Dedifferentiated amniotic fluid mesenchymal stem cell (primary cell): Measurements from ENCODE around the gene ADGRD1.

Experiments used
- DNase-seq: peaks from one replicate; pipeline ENCODE4 v3.0.0-alpha.2; 2016; ENCODE audit errors: extremely low spot score

Gene ADGRD1

DNA sequence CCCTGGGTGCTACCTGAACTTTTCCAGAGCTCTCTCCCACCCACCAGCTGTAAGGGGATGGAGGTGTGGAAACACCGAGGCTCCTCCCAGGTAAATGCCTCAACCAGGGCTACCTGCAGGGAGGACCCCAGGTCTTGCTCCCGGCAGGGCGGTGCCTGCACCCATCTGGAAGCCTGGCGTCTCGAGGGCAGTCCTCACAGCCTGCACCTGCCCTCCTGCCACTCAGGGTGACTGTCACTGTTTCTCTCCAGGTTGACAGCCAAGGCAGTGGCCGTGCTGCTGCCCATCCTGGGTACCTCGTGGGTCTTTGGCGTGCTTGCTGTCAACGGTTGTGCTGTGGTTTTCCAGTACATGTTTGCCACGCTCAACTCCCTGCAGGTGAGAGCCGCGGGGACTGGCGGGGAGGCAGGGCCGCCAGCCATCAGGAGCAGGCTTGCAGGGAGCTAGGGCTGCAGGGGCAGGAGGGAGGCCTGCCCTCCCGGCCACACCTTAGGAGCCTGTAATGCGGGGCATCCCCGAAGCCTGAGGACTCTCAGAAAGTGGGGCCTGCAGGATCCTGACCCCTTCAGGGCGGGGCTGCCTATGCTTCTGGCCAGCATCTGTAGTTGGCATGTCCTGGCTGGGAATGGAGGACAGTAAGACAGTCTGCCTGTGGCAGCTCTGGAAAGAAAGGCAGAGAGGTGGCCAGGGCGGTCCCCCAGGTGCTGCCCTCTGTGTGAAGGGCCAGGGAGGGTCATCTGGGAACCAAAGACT lies 182.3 kb downstream of the ADGRD1 start:
- DNase-seq = no peak

DNA sequence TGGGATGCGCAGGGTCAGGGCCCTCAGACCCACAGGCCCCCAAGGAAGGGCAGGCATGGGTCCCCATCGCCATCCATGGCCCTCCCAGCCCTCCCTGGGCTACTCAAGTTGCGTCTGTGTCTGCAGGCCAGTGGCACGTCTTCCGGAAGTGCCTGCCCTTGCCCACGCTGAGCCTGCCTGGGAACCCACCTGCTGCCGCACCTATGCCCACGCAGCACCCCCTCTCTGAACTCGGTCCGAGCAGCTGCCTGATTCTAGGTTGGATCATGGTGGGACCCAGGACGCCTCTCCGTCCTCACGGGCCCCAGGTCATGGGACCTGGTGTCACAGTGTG lies 182.8 kb downstream of the ADGRD1 start:
- no peak for DNase-seq

DNA sequence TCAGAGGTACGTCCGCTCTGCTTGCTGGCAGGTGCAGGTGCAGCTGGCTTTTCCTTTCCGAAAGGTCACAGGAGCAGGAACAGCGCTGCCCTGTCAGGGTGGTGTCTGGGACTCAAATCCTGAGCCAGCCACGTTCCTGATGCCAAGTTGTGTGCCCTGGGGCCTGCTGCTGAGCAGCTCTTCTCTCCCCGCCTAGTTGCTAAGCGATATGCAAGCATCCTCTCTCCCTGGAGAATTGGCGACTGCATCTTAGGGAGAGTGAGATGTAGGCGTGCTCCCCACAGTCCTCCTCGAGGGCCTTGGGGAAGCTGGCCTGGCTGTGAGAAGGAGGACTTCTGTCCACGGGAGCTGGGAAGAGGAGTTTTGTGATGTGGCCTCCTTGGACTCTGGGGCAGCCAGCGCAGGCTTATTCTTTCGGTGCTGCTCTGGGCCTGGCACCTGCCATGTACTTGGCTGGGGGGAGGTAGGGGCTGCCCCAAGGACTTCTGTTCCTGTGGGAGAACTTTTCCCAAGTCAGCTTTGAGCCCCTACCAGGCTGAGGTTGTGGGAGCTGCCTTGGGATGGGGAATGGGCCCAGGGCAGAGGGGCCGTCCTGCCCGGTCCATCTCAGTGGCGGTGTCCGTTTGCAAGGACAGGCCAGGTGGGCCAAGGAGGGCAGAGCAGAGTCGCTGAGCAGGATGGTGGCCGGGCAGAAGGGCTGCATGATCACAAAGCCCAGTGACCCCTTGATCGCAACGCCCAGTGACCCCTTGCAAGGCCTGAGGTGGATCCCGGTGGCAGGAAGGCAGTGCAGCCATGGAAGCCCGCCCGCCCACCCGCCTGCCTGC lies 183.5 kb downstream of the ADGRD1 start:
- DNase-seq = no peak

GRCh38 chr12:131137836-131138637 lies 184.3 kb downstream of the ADGRD1 start:
- no peak for DNase-seq

- no peak for DNase-seq
Measured at GRCh38 chr12:131138638-131139362, 185.1 kb downstream of the ADGRD1 start.

DNA sequence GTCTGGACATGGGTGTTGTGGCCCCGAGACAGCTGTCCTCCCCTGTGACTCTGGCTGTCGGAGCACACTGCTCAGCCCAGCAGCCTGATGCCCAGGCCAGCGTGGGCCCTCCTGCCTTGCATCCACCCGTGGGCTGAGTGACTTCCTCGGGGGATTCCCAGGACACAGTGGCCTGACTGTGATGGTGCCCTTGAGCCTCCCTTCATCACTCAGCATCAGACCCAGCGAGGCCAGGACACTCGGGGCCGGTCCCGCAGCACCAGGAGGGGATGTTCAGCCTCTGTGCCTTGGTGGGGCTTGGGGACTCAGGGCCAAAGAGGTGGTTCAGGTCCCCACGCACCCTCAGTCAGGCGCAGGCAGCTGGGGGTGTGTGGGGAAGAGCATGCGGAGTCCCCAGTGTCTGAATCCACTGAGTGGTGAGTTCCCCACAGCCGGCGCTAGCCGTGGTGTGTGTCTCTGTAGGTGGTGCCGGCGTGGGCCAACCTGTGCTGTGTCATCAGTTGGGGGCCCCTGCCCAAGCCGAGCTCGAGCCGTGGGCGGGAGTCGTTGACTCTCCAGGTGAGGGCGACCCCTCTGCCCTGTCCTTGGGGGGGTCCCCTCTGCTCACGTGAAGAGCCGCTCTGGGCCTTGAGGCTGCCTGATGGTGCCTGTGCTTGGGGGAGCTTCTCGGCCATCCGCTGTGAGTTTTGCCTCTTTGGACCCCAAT lies 185.8 kb downstream of the ADGRD1 start:
- no peak for DNase-seq

DNA sequence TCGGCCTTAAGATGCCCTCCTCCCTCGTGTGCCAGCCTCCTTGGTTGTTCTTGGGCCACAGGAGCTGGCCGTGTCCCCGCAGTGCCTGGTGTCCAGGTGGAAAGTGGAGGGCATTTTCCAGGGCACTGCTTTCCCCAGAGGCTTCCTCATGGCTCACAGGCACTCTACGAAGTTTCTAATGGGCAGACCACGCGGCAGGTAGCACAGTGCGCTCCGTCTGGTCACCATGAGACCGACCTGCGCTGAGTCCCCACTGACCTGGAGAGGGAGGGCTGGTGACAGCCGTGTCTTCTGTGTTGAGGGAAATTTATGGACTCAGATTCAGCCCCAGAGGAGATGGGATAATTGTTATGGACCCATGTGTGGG lies 186.3 kb downstream of the ADGRD1 start:
- no peak for DNase-seq

DNA sequence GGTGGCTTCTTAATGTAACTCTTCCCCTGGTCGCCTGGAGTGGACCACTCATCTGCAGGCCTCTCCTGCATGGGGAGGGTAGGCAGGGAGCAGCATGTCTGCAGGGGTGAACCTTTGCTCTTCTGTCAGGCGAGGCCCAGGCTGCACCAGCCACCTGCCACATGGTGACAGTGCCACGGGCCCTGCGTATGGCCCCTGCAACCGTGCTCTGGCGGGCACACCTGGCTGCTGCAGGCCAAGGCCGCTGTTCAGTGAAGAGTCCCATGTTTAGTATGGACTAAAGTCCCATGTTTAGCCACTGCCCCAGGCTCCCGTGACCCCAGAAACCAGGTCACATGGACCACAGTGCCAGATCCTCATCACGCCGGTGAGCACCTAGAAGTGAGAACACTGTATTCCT lies 187.0 kb downstream of the ADGRD1 start:
- no peak for DNase-seq

DNA sequence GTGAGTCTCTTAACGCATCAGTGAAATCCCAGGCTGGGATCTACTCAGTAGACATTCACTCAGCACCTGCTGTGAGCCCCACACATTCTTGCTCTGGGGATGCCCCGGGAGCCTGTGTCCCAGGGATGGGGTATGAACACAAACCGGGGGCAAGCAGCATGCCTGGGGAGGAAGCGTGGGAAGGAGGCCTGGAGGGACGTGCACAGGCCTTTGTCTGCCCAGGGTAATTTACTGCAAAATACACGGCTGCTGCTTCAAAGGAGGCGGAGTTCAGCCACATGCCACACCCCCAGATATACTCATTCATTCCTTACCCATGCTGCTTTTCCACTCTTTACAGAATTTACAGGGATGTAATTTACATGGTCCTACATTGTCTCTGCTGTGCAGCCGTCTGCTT lies 187.8 kb downstream of the ADGRD1 start:
- no peak for DNase-seq

GRCh38 chr12:131142891-131143657 lies 189.4 kb downstream of the ADGRD1 start:
- no peak for DNase-seq

DNA sequence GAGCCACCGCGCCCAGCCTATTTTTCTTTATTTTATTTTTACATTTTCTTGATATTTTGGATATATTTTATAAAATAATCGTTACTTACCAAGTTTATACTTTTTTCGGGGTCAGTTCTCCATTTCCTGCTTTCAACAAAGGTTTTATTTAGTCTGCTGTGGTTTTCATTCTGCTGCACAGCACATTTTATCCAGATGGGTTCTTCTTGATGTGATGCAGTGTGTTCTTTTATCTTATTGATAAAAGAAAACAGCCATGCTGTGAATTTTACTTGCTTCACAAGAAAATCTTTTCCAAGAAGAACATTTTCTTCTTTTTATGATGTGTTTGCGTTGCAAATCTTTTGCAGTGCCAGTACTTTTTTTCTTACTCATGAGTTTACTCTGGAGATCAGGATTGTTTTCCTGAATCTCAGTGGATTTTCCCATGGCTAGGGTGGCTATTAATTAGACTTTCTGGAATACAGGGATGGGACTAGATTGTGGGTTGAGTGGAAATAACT lies 192.5 kb downstream of the ADGRD1 start:
- DNase-seq = no peak

DNA sequence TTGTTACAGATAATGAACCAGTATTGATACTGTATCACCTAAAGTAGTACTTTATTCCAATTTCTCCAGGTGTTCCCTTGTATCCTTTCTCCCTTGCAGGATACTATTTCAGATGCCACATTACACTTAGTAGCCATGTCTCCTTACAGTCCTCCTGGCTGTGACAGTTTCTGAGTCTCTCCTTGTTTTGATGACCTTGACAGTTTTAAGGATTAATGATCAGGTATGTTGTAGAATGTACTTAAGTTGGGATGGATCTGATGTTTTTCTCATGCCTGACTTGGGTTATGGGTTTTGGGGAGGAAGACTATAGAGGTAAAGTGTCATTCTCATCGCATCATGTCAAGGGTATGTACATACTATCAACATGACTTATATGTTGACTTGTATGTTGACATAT lies 193.6 kb downstream of the ADGRD1 start:
- no peak for DNase-seq

GRCh38 chr12:131147894-131148293 lies 194.2 kb downstream of the ADGRD1 start:
- no peak for DNase-seq

- DNase-seq = no peak
Measured at GRCh38 chr12:131151558-131152345, 198.0 kb downstream of the ADGRD1 start.

DNA sequence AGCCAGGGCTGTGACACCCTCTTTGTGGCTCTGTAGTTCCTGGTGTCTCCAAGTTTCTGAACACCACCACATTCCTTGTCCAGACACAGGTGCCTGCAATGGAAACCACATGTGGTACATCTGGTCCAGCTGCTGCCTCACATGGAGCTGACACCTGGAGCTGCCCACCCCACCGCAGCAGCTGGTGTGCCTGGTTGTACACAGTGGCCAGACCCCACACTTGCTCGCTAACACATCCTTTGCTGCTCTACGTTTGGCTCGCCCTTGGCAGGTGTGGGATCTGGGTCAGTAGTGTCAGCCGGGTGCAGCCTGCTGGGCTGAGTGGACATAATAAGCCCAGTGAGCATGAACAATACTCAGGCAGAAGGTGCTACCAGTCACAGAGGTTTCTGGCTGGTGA lies 198.9 kb downstream of the ADGRD1 start:
- DNase-seq = no peak

- no peak for DNase-seq
Measured at GRCh38 chr12:131153016-131153415, 199.3 kb downstream of the ADGRD1 start.

GRCh38 chr12:131153956-131154355 lies 200.2 kb downstream of the ADGRD1 start:
- no peak for DNase-seq

- DNase-seq = no peak
Measured at GRCh38 chr12:131155131-131155530, 201.4 kb downstream of the ADGRD1 start.

GRCh38 chr12:131157743-131158142 lies 204.0 kb downstream of the ADGRD1 start:
- DNase-seq = no peak

GRCh38 chr12:131159660-131160059 lies 206.0 kb downstream of the ADGRD1 start:
- DNase-seq = no peak
